Body of pancreas (tissue), 4 donors: Measurements from ENCODE around the gene SNX1.

Experiments used
- POLR2A ChIP-seq, 3 donors: fragments of 450-650 bp; IDR thresholded peaks; one replicate each; pipeline ENCODE4 v1.6.1; 2016; ENCODE audit warnings: antibody characterized with exemption in 3 of 3, mild to moderate bottlenecking in 2 of 3
- TF ChIP-seq, protein P1 (sequence below), 7 experiments: fragments of 450-650 bp in 4 of 7; fragments of 200-600 bp in 3 of 7; sonication (generic) in 3 of 7; IDR thresholded peaks; one replicate each; pipeline ENCODE4 v1.5.1; 2016 to 2019; ENCODE audit warnings: antibody characterized with exemption in 7 of 7

DNA sequence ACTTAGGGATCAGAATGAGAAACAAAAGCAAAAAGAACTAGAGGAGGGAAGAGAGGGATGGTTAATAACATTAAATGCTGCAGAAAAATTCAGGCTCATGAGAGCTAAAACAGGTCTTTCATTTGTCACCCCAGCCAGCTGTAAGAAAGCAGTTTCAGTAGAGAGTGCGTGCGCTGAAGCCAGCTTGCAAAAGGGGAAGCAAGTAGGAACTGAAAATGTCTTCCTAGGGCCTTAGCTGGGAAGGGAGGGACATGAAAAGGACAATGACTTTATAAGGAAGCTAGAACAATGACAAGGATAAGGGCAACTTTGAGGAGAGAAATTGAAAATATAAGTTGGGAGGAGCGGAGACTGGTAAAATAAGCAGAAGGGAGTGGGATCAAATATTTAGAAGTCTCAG, 5.3 kb upstream of the SNX1 start:
- TF ChIP-seq, protein P1, sequence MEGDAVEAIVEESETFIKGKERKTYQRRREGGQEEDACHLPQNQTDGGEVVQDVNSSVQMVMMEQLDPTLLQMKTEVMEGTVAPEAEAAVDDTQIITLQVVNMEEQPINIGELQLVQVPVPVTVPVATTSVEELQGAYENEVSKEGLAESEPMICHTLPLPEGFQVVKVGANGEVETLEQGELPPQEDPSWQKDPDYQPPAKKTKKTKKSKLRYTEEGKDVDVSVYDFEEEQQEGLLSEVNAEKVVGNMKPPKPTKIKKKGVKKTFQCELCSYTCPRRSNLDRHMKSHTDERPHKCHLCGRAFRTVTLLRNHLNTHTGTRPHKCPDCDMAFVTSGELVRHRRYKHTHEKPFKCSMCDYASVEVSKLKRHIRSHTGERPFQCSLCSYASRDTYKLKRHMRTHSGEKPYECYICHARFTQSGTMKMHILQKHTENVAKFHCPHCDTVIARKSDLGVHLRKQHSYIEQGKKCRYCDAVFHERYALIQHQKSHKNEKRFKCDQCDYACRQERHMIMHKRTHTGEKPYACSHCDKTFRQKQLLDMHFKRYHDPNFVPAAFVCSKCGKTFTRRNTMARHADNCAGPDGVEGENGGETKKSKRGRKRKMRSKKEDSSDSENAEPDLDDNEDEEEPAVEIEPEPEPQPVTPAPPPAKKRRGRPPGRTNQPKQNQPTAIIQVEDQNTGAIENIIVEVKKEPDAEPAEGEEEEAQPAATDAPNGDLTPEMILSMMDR (IDR thresholded peaks at IDR 0.05), result no peak
- no peak for TF ChIP-seq POLR2A (IDR thresholded peaks at IDR 0.05)
